Measurements from ENCODE around the gene PRMT7. TPM values are rescaled to one million over a fixed set of nuclear protein-coding genes. Genes with fewer than 3 reads are reported as not detected.

The PRMT7 gene
- total and polyA plus RNA-seq, 2 of the 8 experiments (the other 6 are each of a cell fraction or from before 2014, with no cell fraction given), result 48.2 to 49.3 TPM

- TF ChIP-seq CTBP2 (IDR thresholded peaks at IDR 0.05; ENCODE audit: borderline replicate concordance, insufficient read depth, insufficient read length, low read length), result no peak
- TF ChIP-seq EP300 (IDR thresholded peaks at IDR 0.05; ENCODE audit: borderline replicate concordance in 1 of 2, low read depth in 2 of 2, low read length in 2 of 2), result no peak
- no peak for TF ChIP-seq SP4 (IDR thresholded peaks at IDR 0.05; ENCODE audit: low read length)
- no peak for TF ChIP-seq SAP30 (IDR thresholded peaks at IDR 0.05; ENCODE audit: insufficient read depth, insufficient replicate concordance, low read length)
- no peak for TF ChIP-seq JUN (IDR thresholded peaks at IDR 0.05; ENCODE audit: low read depth, low read length)
- TF ChIP-seq CHD7 (IDR thresholded peaks at IDR 0.05; ENCODE audit: insufficient replicate concordance, low read length), result no peak
- TF ChIP-seq POLR2AphosphoS5 (IDR thresholded peaks at IDR 0.05; ENCODE audit: low read depth, low read length), result no peak
- TF ChIP-seq CHD2 (IDR thresholded peaks at IDR 0.05; ENCODE audit: low read length), result no peak
Observed at GRCh38 chr16:68401871-68402747, 91.3 kb downstream of the PRMT7 start (continued).
